ENCODE results near the gene HNRNPF.
A peak's percentile ranks its signal among the peaks of the same experiment; 100 is the strongest.

HNRNPF gene

GRCh38 chr10:43375401-43376020 is 33.5 kb downstream of the HNRNPF start:
- no peak for DNase-seq

DNA sequence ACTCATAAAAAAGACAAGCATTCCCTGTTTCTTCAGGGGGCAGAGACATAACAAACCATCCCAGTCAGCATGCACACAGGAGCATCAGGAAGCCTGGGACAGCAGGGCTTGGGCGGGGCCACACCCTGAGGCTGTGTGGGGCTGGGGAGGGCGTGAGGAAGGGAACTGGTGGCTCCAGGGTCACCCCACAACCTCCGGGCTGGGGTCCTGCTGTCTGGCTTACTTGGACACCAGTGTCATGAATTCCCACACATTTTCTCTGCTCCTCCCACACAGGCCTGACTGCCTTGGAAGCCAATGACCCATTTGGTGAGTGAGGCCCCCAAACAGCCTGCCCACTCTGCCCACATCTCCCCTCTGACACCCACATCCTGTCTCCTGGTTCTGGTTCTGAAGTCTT is 34.8 kb downstream of the HNRNPF start:
- DNase-seq, result no peak

GRCh38 chr10:43373461-43373860 is 35.5 kb downstream of the HNRNPF start:
- no peak for DNase-seq

- no peak for DNase-seq
These were observed 36.1 kb downstream of the HNRNPF start for GRCh38 chr10:43372765-43373361.

GRCh38 chr10:43371418-43371817 is 37.6 kb downstream of the HNRNPF start, which contains the start of gene FXYD4:
Gene FXYD4 (plus strand): TSS chr10:43371636. CDS start chr10:43373747, 2,111 bp downstream.
- no peak for DNase-seq

DNA sequence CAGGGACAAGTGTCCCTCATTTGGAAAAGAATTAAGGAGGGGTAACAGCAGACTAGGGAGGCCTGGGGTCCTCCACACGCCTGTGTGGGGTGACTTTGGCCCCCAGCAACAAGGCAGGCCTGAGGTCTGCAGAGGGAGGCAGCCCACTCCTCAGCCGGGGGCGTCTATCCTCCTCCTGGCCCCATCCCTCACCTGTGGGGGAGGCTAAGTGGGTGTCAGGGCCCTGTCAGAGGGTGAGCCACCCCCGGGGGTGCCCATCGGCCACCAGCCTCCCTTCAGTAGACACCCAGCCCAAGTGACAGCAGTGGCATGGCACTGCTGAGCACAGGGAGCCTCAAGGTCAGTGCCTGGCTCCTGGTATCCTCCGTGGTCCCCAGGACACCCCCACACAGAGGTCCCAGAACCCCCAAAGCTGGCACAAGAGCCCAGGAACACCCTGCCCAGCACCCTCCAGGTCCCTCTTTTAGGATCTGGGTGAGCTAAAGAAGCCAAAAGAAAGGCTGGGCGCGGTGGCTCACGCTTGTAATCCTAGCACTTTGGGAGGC is 38.2 kb downstream of the HNRNPF start:
- no peak for DNase-seq

- no peak for DNase-seq
These were observed 39.1 kb downstream of the HNRNPF start for GRCh38 chr10:43369921-43370320.

GRCh38 chr10:43365001-43365400 is 44.0 kb downstream of the HNRNPF start:
- DNase-seq, result no peak

DNA sequence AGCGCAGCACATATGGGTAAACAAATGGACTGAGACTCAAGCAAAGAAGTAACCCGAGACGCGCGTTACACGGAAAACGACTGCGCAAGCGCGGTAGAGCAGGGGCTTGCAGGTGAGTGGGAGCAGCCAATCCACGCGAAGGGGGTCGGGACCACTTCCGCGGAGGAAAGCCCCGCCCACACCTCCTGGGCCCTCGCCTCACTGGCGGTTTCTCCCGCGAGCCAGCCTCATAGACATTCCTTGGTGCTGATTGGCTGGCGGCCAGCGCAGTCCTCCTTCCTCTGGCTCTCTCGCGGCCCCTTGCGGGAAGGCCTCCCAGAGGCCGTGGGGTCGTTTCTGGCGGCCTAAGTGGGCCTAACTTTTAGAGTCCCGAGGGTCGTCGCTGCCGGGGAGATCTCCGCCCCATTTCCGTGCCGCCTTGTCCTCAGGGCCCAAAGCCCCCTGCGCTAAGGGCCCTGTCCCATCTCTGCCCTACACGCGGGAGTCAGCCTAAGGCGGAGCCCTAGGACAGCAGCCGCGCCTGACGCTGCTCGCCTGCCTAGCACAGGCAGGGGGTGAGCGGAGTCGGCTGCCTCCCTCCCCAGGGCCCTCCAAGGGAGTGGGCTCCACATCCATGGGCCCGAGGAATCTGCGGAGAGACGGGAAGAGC is 46.7 kb downstream of the HNRNPF start:
- DNase-seq, result peak; percentile 95

- no peak for DNase-seq
These were observed 47.3 kb downstream of the HNRNPF start for GRCh38 chr10:43361547-43362190.

DNA sequence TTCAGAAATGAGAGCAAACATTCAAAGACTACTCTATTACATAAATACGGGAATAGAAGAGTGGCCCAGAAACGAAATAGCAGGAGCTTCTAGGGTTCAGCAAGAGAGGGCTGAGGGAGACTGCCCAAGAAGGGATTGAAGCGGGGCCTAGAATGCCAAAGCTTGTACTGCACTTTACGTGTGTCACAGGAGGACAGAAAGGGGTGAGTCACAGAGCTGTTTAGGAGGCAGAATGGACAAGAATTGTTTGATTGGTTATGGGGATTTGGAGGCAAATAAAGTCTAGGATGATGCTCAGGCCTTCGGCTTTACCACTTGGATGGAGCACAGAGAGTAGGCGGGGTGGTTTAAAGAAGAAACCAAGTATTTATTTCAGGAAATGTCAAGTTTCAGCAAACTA is 48.9 kb downstream of the HNRNPF start:
- no peak for DNase-seq

DNA sequence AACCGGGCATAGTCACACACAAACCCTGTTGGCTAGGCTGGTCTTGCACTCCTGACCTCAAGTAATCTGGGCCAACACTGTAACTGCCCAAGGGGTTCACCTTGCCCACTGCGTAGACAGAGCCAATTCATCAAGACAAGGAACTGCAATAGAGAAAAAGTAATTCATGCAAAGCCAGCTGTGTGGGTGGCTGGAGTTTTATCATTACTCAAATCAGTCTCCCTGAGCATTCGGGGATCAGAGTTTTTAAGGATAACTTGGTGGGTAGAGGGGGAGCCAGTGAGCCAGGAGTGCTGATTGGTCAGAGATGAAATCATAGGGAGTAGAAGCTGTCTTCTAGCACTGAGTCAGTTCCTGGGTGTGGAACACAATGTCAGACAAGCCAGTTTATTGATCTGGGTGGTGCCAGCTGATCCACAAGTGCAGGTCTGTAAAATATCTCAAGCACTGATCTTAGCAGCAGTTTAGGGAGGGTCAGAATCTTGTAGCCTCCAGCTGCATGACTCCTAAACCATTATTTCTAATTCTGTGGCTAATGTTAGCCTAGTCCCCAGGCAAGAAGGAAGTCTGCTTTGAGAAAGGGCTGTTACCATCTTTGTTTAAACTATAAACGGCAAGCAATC is 53.1 kb downstream of the HNRNPF start:
- no peak for DNase-seq

GRCh38 chr10:43354879-43355380 is 54.1 kb downstream of the HNRNPF start:
- DNase-seq, result no peak

DNA sequence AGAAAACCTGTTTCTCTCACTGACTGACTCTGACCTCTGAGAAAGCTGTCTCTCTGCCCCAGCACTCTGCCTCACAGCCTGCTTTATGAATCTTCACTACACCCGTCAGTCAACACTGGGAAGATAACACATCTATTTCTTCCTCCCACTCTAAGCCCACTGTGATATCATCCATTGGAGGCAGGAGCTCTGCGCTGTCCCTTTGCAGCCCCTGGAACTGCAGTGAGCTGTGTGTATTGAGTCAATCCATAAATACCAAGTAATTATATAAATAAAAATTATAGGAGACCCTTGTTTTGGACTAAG is 54.7 kb downstream of the HNRNPF start:
- DNase-seq, result no peak

DNA sequence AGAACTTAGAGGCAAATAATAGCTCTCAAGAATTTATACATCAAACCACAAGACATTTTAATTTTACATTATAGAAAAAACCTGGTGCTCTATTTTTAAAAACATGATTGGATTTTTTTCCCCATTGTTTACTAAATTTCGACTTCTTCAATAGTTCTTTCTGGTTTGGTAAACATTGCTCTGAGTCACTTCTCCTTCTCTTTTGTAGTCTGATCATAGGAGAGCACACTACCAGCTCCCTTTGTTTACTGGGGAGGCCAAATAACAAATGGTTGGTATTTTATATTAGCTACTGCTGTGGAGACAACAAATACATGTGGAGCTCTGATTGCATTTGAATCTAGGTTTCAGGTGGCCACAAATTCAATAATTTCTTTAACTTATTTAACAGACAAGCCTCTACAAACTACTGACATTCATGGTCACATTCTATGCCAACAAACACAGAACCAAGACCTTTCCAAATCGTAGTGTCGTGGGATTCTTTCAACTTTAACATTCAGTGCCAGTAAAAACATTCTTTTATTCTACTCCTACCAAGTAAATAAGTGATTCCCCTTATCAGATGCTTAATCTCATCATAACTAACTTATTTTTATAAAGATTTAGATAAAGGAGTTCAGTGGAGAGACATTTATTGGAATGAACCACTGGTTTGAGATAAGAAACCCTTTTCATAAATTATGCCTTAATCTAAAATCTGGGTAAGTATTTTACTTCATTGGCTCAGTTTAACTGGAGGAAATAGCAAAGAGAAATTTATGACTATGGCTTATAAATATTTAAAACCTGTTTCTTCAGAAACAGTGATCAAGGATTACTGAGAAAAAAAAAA is 55.3 kb downstream of the HNRNPF start:
- no peak for DNase-seq

GRCh38 chr10:43352951-43353350 is 56.0 kb downstream of the HNRNPF start:
- DNase-seq, result no peak

DNA sequence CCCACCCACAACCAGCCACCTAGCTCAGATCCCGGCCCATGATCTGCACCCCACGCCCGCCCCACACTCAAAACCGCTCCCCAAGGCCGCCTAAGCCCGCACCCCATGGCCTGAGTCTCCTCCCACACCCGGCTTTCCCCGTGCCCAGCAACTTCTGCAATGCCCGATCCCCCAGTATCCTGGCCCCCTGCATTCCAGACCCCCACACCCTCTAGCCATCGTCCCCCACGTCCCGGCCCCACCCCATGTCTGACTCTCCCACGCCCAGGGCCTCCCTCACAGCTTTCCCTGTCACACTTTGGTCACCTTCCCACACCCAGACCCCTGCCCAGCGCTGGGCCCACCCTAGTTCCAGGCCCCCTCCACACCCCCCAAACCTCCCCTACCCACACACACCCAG is 57.7 kb downstream of the HNRNPF start:
- no peak for DNase-seq

DNA sequence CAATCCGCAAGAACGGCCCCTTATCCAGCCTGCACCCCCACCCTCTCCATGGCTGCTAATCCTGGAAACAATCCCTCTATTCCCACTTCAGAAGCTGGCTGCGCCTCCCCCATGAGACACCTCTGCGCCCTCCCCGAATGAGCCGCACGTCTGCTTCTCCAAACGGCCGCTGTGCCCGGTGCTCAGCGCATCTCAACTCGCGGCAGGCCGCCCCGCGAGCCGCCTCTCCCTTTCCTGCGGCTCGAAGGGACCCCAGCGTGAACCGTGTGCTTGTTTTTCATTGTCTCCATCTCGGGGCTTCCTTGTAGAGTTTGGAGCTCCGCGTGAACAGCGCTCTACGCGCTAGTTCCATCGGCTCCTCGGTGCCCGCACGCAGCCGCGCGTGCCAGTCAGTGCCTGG is 58.3 kb downstream of the HNRNPF start:
- no peak for DNase-seq

GRCh38 chr10:43350156-43350555 is 58.8 kb downstream of the HNRNPF start:
- DNase-seq, result no peak

GRCh38 chr10:43348511-43349312 is 60.3 kb downstream of the HNRNPF start:
- DNase-seq, result peak; percentile 88

DNA sequence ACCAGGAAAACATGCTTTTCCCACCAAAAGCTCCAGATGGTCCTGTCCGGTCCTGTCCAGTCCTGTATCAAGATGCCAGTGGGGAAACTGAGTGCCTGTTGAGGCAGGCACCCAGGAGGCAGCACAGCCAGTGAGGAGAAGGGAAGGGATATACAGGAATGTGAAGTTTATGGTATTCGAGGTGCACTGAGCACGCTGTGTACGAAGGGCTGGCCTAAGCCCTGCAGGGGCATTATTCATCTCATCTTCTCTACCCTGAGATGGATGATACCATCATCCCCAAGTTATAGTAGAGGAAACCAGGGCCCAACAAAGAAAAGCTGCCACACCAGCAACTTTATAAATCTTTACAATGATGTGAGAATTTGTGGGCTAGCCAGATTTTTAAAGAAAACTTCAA is 61.0 kb downstream of the HNRNPF start:
- no peak for DNase-seq
